Activated CD8-positive, alpha-beta T cell treated with anti-CD3 and anti-CD28 coated beads for 36 hours (primary cell): ENCODE measurements around the gene PAM16. TPM values are rescaled to one million over a fixed set of nuclear protein-coding genes. Genes with fewer than 3 reads are reported as not detected.

Experiments used
- ATAC-seq: fragments of 200-7000 bp; cut with Tn5 transposase; one replicate; pipeline ENCODE4 v1.10.0; 2021; ENCODE audit warnings: mild to moderate bottlenecking, moderate library complexity
- CTCF ChIA-PET: fragments of 350-600 bp; sonication (Branson Sonifier 250); formaldehyde crosslinking; loops from one replicate; lab custom pipeline; 2021; ENCODE audit warnings: antibody characterized with exemption; lab: Charles Lee
- POLR2A ChIA-PET: fragments of 350-600 bp; sonication (Branson Sonifier 250); formaldehyde crosslinking; loops from one replicate; lab custom pipeline; 2021; ENCODE audit warnings: antibody characterized with exemption; lab: Charles Lee
- DNase-seq: peaks from one replicate; pipeline ENCODE4 v3.0.0-alpha.2; 2020
- H3K27ac Mint-ChIP-seq: one replicate; pipeline ENCODE4 v1.8.0; 2021; ENCODE audit warnings: mild to moderate bottlenecking, mixed read lengths
- H3K27me3 Mint-ChIP-seq: one replicate; pipeline ENCODE4 v1.8.0; 2021; ENCODE audit warnings: mixed read lengths
- H3K36me3 Mint-ChIP-seq: one replicate; pipeline ENCODE4 v1.8.0; 2021; ENCODE audit warnings: low read depth, mixed read lengths
- H3K4me1 Mint-ChIP-seq: one replicate; pipeline ENCODE4 v1.8.0; 2021; ENCODE audit warnings: low read depth, mixed read lengths
- H3K4me3 Mint-ChIP-seq: one replicate; pipeline ENCODE4 v1.8.0; 2021; ENCODE audit warnings: mild to moderate bottlenecking, moderate library complexity, mixed read lengths
- H3K9me3 Mint-ChIP-seq: one replicate; pipeline ENCODE4 v1.8.0; 2021; ENCODE audit warnings: mixed read lengths
- intact Hi-C: fragments of 100-400 bp; cut with micrococcal nuclease; formaldehyde crosslinking; loops from one replicate; pipeline ENCODE4 v1.10.0; 2022
- total RNA-seq, 2 experiments: library from RNA; stranded (reverse); gene quantifications; one replicate each; pipeline ENCODE4 v1.2.3, GENCODE V29; 2021
- TF ChIP-seq, protein P1 (sequence below): fragments of 200-600 bp; IDR thresholded peaks from one replicate; pipeline ENCODE4 v1.8.0; 2022; ENCODE audit warnings: antibody characterized with exemption, mild to moderate bottlenecking

The PAM16 gene
- total RNA-seq, 2 experiments from 2014 or later: 65.9 to 70.1 TPM

DNA sequence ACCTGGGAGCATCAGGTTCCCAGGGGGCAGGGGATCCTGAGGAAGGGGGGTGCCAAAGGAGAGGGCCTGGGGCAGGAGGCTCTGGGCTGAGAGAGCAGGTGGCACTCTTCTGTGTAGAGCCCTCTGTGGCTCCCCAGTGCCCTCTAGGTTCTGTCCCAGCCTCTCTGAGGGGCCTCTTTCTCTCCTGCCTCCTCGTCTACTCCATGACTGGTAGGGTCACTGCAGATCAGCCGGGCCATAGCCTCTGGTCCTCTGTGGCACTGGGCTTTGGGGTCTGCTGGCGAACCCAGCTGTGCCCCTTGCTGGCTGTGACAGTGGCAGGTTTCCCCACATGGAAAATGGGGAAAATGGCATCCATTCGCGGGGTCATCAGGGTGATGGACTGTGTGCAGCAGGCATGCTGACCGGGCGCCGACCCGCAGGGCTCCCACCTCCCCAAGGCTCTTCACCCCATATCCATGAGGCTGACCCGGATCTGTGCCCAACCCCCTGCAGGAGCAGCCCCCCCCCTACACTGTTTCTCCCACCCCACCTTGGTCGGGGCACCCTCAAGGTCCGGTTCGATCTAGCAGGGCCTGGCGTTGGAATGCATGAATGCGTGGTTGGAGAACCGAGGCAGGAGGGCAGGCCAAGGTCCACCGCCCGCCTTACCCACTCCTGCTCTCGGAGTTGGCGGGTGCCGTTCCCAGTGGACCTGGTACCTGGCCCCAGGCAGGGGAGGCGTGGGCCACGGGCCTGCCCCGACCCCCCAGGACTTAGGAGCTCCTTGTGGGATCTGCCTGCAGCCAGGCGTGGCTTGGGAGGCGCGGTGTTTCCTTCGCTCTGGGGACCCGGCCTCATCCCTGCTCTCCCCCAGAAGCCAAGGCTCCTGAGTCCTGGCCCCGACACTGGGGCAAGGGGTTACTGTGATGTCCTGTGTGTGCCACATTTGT is 28.7 kb downstream of the PAM16 start:
- no peak overlapping the region for H3K4me3 Mint-ChIP-seq
- DNase-seq (no peak), ATAC-seq (no peak)
- H3K4me1 Mint-ChIP-seq: peaks cover 4% of the 10 kb centered on the region
- H3K9me3 Mint-ChIP-seq: no peaks in the 10 kb centered on the region
- TF ChIP-seq, protein P1, sequence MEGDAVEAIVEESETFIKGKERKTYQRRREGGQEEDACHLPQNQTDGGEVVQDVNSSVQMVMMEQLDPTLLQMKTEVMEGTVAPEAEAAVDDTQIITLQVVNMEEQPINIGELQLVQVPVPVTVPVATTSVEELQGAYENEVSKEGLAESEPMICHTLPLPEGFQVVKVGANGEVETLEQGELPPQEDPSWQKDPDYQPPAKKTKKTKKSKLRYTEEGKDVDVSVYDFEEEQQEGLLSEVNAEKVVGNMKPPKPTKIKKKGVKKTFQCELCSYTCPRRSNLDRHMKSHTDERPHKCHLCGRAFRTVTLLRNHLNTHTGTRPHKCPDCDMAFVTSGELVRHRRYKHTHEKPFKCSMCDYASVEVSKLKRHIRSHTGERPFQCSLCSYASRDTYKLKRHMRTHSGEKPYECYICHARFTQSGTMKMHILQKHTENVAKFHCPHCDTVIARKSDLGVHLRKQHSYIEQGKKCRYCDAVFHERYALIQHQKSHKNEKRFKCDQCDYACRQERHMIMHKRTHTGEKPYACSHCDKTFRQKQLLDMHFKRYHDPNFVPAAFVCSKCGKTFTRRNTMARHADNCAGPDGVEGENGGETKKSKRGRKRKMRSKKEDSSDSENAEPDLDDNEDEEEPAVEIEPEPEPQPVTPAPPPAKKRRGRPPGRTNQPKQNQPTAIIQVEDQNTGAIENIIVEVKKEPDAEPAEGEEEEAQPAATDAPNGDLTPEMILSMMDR: no peak
- intact Hi-C loops: no loop called here
- CTCF ChIA-PET: interaction anchor here (1.0 to 2.7 kb wide), 3 partner anchors 13 to 81 kb away, joined by 4 to 13 read pairs (median 4); no protein-coding TSS in a partner anchor
- POLR2A ChIA-PET: interaction anchor here (0.6 kb wide), 1 partner anchor 33 kb away, joined by 3 read pairs; no protein-coding TSS in a partner anchor
- H3K27ac Mint-ChIP-seq: no peak overlapping the region
- H3K36me3 Mint-ChIP-seq: no peaks in the 10 kb centered on the region
- peaks cover 3% of the 10 kb centered on the region for H3K27me3 Mint-ChIP-seq

DNA sequence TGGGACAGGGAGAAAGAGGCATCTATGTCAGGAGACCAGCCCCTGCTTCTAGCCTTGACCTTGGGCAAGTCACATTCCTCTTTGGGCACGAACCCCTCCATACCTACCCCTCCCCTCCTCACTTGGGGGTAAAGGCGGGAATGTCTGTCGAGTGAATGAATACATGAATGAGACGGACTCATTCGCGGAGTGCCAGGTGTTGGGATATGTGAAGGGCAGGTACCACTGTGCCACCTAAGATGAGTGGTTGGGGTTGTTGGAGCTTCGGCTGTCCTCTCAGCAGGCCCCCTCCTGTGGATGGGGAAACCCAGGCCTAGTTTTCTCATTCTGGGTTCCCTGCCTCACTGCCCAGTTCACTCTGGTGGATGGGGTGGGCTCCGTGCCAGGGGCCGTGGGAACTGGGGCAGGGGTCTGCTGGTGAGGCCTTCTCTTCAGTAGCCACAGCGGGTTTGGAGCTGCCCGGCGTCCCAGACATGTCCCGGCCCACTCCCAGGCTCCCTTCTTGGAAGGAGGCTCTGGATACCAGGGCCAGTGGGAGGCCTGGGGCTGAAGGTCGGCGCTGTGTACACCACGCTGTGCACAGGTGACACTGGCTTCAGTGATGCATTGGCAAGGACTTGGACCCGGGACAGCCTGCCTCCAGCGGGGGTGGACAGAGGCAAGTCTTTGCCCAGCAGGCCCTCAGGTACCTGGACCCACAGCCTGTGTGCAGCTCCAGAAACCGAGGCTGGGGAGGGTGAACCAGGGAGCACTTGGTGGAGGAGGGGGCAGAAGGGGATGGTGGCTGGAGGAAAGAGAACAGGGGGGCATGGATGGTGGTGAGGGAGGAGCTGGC is 29.6 kb downstream of the PAM16 start:
- Mint-ChIP-seq H3K4me3 (no peak overlapping the region), H3K4me1 (peaks cover 4% of the 10 kb centered on the region), H3K27ac (no peak overlapping the region), H3K36me3 (no peaks in the 10 kb centered on the region), H3K27me3 (peaks cover 3% of the 10 kb centered on the region), H3K9me3 (no peaks in the 10 kb centered on the region)
- ATAC-seq: no peak
- TF ChIP-seq, protein P1: no peak
- DNase-seq: no peak
- intact Hi-C loops: no loop called here
- ChIA-PET POLR2A (interaction anchor here (1.0 kb wide), 1 partner anchor 48 kb away, joined by 3 read pairs; no protein-coding TSS in a partner anchor), CTCF (interaction anchor here (1.1 to 1.6 kb wide), 3 partner anchors 9 to 81 kb away, joined by 5 to 6 read pairs (median 6); no protein-coding TSS in a partner anchor)

DNA sequence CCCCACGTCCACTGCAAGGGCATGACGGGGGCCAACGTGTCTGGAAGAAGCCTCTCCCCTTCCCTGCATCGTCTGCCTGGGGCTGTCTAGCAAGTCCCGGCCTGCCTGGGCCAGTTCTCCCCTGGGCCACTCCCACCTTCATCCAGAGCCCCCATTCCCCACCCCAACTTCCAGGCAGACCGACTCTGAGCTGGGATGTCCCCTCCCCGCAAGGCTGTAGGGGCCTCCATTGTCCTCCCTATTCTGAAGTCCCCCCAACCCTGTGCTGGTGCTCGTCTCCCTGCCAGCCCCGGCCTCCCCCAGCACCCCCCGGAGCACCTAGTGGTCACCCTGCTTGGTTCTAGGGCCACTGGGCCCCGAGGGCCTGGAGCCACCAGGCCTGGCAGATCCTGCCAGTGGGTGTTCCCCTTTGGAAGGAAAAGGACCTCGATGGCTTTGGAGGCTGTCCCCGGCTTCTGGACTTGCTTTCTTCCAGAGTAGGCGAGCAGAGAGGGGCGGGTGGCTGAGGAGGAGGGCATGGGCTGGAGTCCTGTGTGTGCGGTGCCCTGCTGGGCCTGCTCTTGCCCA is 30.5 kb downstream of the PAM16 start:
- TF ChIP-seq, protein P1: no peak
- CTCF ChIA-PET: interaction anchor here (1.1 to 1.6 kb wide), 3 partner anchors 10 to 82 kb away, joined by 5 to 6 read pairs (median 6); no protein-coding TSS in a partner anchor
- H3K27ac Mint-ChIP-seq: no peak overlapping the region
- no peaks in the 10 kb centered on the region for H3K36me3 Mint-ChIP-seq
- no peak for DNase-seq
- no peak for ATAC-seq
- intact Hi-C loops: no loop called here
- H3K9me3 Mint-ChIP-seq: no peaks in the 10 kb centered on the region
- H3K4me1 Mint-ChIP-seq: peaks cover 4% of the 10 kb centered on the region
- H3K4me3 Mint-ChIP-seq: no peak overlapping the region
- peaks cover 3% of the 10 kb centered on the region for H3K27me3 Mint-ChIP-seq
- POLR2A ChIA-PET: interaction anchor here (1.0 kb wide), 1 partner anchor 47 kb away, joined by 3 read pairs; no protein-coding TSS in a partner anchor

DNA sequence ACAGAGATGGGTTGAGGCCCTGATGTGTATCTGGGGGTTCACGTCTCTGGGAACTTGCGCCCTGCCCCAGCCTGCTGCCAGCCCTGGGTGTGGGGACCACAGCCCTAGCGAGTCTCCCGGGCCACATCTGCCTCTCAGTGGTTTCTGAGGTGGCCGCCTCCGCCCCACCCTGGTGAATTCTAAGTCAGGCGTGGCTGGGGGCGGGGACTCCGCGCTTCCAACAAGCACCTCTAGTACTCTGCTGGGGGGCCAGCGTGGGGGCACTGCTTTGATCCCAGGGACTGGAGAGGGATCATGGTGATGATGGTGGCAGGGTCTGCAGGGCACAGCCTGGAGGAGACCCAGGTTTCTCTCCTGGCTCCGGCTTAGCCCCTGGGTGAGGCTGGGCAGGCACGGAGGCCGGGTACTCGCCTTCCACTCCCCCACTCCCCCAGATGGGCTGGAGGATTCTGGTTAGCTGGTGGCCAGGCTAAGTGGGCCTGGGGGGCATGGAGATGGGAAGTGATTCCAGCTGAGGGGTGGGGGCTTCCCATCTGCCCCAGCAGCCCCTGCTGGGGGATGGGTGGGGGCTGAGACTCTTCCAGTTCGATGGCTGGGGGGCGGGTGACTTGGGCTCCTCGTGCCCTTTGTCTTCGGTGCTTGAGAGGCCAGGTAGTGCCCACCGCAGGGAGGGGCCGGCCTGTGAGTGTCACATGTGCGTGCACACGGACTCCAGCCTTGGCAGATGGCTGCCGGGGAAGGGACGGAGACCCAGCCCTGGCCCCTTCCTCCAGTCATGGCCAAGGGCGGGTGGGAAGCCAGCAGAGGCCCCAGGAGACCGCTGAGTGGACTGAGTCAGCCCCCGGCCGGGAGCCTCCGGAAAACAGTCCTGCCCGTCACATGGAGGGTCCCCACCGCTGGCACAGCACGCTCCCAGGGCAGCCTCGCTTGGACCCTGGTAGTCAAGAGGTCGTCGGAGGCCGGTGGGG is 31.4 kb downstream of the PAM16 start:
- H3K36me3 Mint-ChIP-seq: no peaks in the 10 kb centered on the region
- no peak overlapping the region for H3K27ac Mint-ChIP-seq
- intact Hi-C loops: no loop called here
- ChIA-PET CTCF (interaction anchor here (0.9 to 2.4 kb wide), 3 partner anchors 11 to 83 kb away, joined by 3 to 9 read pairs (median 6); no protein-coding TSS in a partner anchor), POLR2A (no interaction called here)
- no peak overlapping the region for H3K4me3 Mint-ChIP-seq
- ATAC-seq (peak; percentile 70), DNase-seq (peak; percentile 87)
- TF ChIP-seq, protein P1: no peak
- H3K4me1 Mint-ChIP-seq: peaks cover 6% of the 10 kb centered on the region
- H3K9me3 Mint-ChIP-seq: no peaks in the 10 kb centered on the region
- peaks cover 6% of the 10 kb centered on the region for H3K27me3 Mint-ChIP-seq
